ENCODE data around the gene NRARP.

NRARP gene

GRCh38 chr9:137320555-137321384, 18.7 kb upstream of the NRARP start:
- Histone ChIP-seq H3K18ac (ENCODE audit: low read length) (no peak overlapping the region), H3K4me2 (ENCODE audit: low read length) (no peak overlapping the region), H4K8ac (ENCODE audit: low read depth, low read length) (peak overlapping the region; percentile 8), H3K27me3 (ENCODE audit: insufficient read depth, low read length) (no peaks in the 10 kb centered on the region), H4K91ac (ENCODE audit: low read depth, low read length) (peak overlapping the region; percentile 39), H3K79me1 (ENCODE audit: low read length) (peaks cover 4% of the 10 kb centered on the region), H3K4ac (ENCODE audit: low read depth, low read length) (no peak overlapping the region), H3K4me1 (ENCODE audit: control insufficient read depth in 1 of 2, insufficient read depth in 2 of 2, low read length in 2 of 2) (peaks cover 0 to 8% of the 10 kb centered on the region in 2 experiments), H3K23ac (ENCODE audit: low read length) (no peak overlapping the region), H2AFZ (ENCODE audit: insufficient read depth, low read length, poor library complexity) (peak overlapping the region; percentile 66), H3K9me3 (ENCODE audit: insufficient read depth, low read depth, low read length) (no peaks in the 10 kb centered on the region), H2BK5ac (ENCODE audit: low read depth, low read length, poor library complexity) (no peak overlapping the region), H3K14ac (ENCODE audit: low read length) (no peak overlapping the region), H4K12ac (ENCODE audit: low read depth, low read length) (no peak overlapping the region), H2BK12ac (ENCODE audit: low read length) (no peak overlapping the region), H3K36me3 (ENCODE audit: control insufficient read depth in 1 of 2, insufficient read depth in 2 of 2, low read length in 2 of 2) (no peaks in the 10 kb centered on the region), H2BK120ac (ENCODE audit: insufficient read depth, low read length, poor library complexity) (no peak overlapping the region), H2AK5ac (ENCODE audit: low read length) (no peak overlapping the region), H3K9ac (ENCODE audit: low read length) (no peak overlapping the region), H3K4me3 (ENCODE audit: low read depth, low read length) (no peak overlapping the region), H3K27ac (ENCODE audit: low read depth, low read length) (no peak overlapping the region), H3K79me2 (ENCODE audit: control insufficient read depth, insufficient read depth, low read length, poor library complexity) (no peaks in the 10 kb centered on the region)
- no CpG with 5 or more reads among the region's 24 CpGs for WGBS (ENCODE audit: extremely low coverage, insufficient coverage, insufficient read length)
- DNase-seq, result no peak

GRCh38 chr9:137319739-137320551, 17.9 kb upstream of the NRARP start:
- Histone ChIP-seq H3K23ac (ENCODE audit: low read length) (no peak overlapping the region), H4K91ac (ENCODE audit: low read depth, low read length) (peak overlapping the region; percentile 39), H2AFZ (ENCODE audit: insufficient read depth, low read length, poor library complexity) (no peak overlapping the region), H2BK5ac (ENCODE audit: low read depth, low read length, poor library complexity) (no peak overlapping the region), H3K4me3 (ENCODE audit: low read depth, low read length) (no peak overlapping the region), H3K27ac (ENCODE audit: low read depth, low read length) (no peak overlapping the region), H4K8ac (ENCODE audit: low read depth, low read length) (peak overlapping the region; percentile 8), H2BK120ac (ENCODE audit: insufficient read depth, low read length, poor library complexity) (no peak overlapping the region), H3K14ac (ENCODE audit: low read length) (no peak overlapping the region), H2AK5ac (ENCODE audit: low read length) (no peak overlapping the region), H3K18ac (ENCODE audit: low read length) (no peak overlapping the region), H3K9me3 (ENCODE audit: insufficient read depth, low read depth, low read length) (no peaks in the 10 kb centered on the region), H3K79me1 (ENCODE audit: low read length) (peaks cover 4% of the 10 kb centered on the region), H3K9ac (ENCODE audit: low read length) (no peak overlapping the region), H3K79me2 (ENCODE audit: control insufficient read depth, insufficient read depth, low read length, poor library complexity) (no peaks in the 10 kb centered on the region), H3K4me1 (ENCODE audit: control insufficient read depth in 1 of 2, insufficient read depth in 2 of 2, low read length in 2 of 2) (peaks cover under 1 to 8% of the 10 kb centered on the region in 2 experiments), H2BK12ac (ENCODE audit: low read length) (no peak overlapping the region), H3K27me3 (ENCODE audit: insufficient read depth, low read length) (no peaks in the 10 kb centered on the region), H3K4ac (ENCODE audit: low read depth, low read length) (no peak overlapping the region), H4K12ac (ENCODE audit: low read depth, low read length) (no peak overlapping the region), H3K4me2 (ENCODE audit: low read length) (no peak overlapping the region), H3K36me3 (ENCODE audit: control insufficient read depth in 1 of 2, insufficient read depth in 2 of 2, low read length in 2 of 2) (no peaks in the 10 kb centered on the region)
- WGBS (ENCODE audit: extremely low coverage, insufficient coverage, insufficient read length), result no CpG with 5 or more reads among the region's 22 CpGs
- no peak for DNase-seq

GRCh38 chr9:137319011-137319738, 17.1 kb upstream of the NRARP start:
- Histone ChIP-seq H2AK5ac (ENCODE audit: low read length) (no peak overlapping the region), H3K9ac (ENCODE audit: low read length) (no peak overlapping the region), H3K27ac (ENCODE audit: low read depth, low read length) (no peak overlapping the region), H2AFZ (ENCODE audit: insufficient read depth, low read length, poor library complexity) (no peak overlapping the region), H3K79me1 (ENCODE audit: low read length) (peaks cover 4% of the 10 kb centered on the region), H3K4me1 (ENCODE audit: control insufficient read depth in 1 of 2, insufficient read depth in 2 of 2, low read length in 2 of 2) (peaks cover 4 to 8% of the 10 kb centered on the region in 2 experiments), H2BK5ac (ENCODE audit: low read depth, low read length, poor library complexity) (no peak overlapping the region), H4K91ac (ENCODE audit: low read depth, low read length) (no peak overlapping the region), H3K79me2 (ENCODE audit: control insufficient read depth, insufficient read depth, low read length, poor library complexity) (no peaks in the 10 kb centered on the region), H3K18ac (ENCODE audit: low read length) (no peak overlapping the region), H3K23ac (ENCODE audit: low read length) (no peak overlapping the region), H4K12ac (ENCODE audit: low read depth, low read length) (no peak overlapping the region), H2BK120ac (ENCODE audit: insufficient read depth, low read length, poor library complexity) (no peak overlapping the region), H3K4ac (ENCODE audit: low read depth, low read length) (no peak overlapping the region), H3K4me3 (ENCODE audit: low read depth, low read length) (no peak overlapping the region), H4K8ac (ENCODE audit: low read depth, low read length) (no peak overlapping the region), H3K14ac (ENCODE audit: low read length) (no peak overlapping the region), H3K27me3 (ENCODE audit: insufficient read depth, low read length) (no peaks in the 10 kb centered on the region), H3K9me3 (ENCODE audit: insufficient read depth, low read depth, low read length) (no peaks in the 10 kb centered on the region), H3K4me2 (ENCODE audit: low read length) (no peak overlapping the region), H3K36me3 (ENCODE audit: control insufficient read depth in 1 of 2, insufficient read depth in 2 of 2, low read length in 2 of 2) (no peaks in the 10 kb centered on the region), H2BK12ac (ENCODE audit: low read length) (no peak overlapping the region)
- WGBS (ENCODE audit: extremely low coverage, insufficient coverage, insufficient read length), result no CpG with 5 or more reads among the region's 26 CpGs
- peak in 1 of 2 donors; percentile 62 for DNase-seq

GRCh38 chr9:137318602-137319001, 16.5 kb upstream of the NRARP start:
- Histone ChIP-seq H3K9ac (ENCODE audit: low read length) (no peak overlapping the region), H4K91ac (ENCODE audit: low read depth, low read length) (no peak overlapping the region), H3K79me2 (ENCODE audit: control insufficient read depth, insufficient read depth, low read length, poor library complexity) (no peaks in the 10 kb centered on the region), H3K9me3 (ENCODE audit: insufficient read depth, low read depth, low read length) (no peaks in the 10 kb centered on the region), H3K27ac (ENCODE audit: low read depth, low read length) (no peak overlapping the region), H3K4ac (ENCODE audit: low read depth, low read length) (no peak overlapping the region), H3K4me2 (ENCODE audit: low read length) (no peak overlapping the region), H3K36me3 (ENCODE audit: control insufficient read depth in 1 of 2, insufficient read depth in 2 of 2, low read length in 2 of 2) (no peaks in the 10 kb centered on the region), H4K12ac (ENCODE audit: low read depth, low read length) (no peak overlapping the region), H3K4me3 (ENCODE audit: low read depth, low read length) (no peak overlapping the region), H2AK5ac (ENCODE audit: low read length) (no peak overlapping the region), H3K23ac (ENCODE audit: low read length) (no peak overlapping the region), H3K79me1 (ENCODE audit: low read length) (peaks cover 4% of the 10 kb centered on the region), H4K8ac (ENCODE audit: low read depth, low read length) (no peak overlapping the region), H2BK5ac (ENCODE audit: low read depth, low read length, poor library complexity) (no peak overlapping the region), H2BK120ac (ENCODE audit: insufficient read depth, low read length, poor library complexity) (no peak overlapping the region), H3K4me1 (ENCODE audit: control insufficient read depth in 1 of 2, insufficient read depth in 2 of 2, low read length in 2 of 2) (peaks cover 6 to 8% of the 10 kb centered on the region in 2 experiments), H3K14ac (ENCODE audit: low read length) (no peak overlapping the region), H2AFZ (ENCODE audit: insufficient read depth, low read length, poor library complexity) (no peak overlapping the region), H2BK12ac (ENCODE audit: low read length) (no peak overlapping the region), H3K27me3 (ENCODE audit: insufficient read depth, low read length) (no peaks in the 10 kb centered on the region), H3K18ac (ENCODE audit: low read length) (no peak overlapping the region)
- WGBS (ENCODE audit: extremely low coverage, insufficient coverage, insufficient read length), result no CpG with 5 or more reads among the region's 18 CpGs
- no peak for DNase-seq

Measured in trophoblast cell (in vitro differentiated cells and primary cell).